HG02970 (cell line): ENCODE measurements around the gene UBE2A.

Source experiments
- ATAC-seq: cut with Tn5 transposase; IDR thresholded peaks from one replicate; pipeline ENCODE4 v1.9.1; 2021; ENCODE audit warnings: mild to moderate bottlenecking, moderate library complexity, moderate number of reproducible peaks; ENCODE audit not compliant: unreplicated experiment, low FRiP score

UBE2A gene

GRCh38 chrX:119606280-119607017 lies 32.1 kb downstream of the UBE2A start, which contains the start of gene NKRF:
TSS of gene NKRF (minus strand) at chrX:119606424.
- ATAC-seq: peak; percentile 66

- no peak for ATAC-seq
Measured at GRCh38 chrX:119607018-119607389, 32.6 kb downstream of the UBE2A start.

- no peak for ATAC-seq
Measured at GRCh38 chrX:119614776-119615175, 40.4 kb downstream of the UBE2A start.

GRCh38 chrX:119617517-119618164 lies 43.3 kb downstream of the UBE2A start:
- peak; percentile 62 for ATAC-seq

- no peak for ATAC-seq
Measured at GRCh38 chrX:119618439-119618838, 44.1 kb downstream of the UBE2A start.

GRCh38 chrX:119622356-119623232 lies 48.2 kb downstream of the UBE2A start:
- ATAC-seq: no peak

GRCh38 chrX:119624417-119624816 lies 50.1 kb downstream of the UBE2A start:
- no peak for ATAC-seq

GRCh38 chrX:119624951-119625668 lies 50.7 kb downstream of the UBE2A start:
- ATAC-seq: no peak

- no peak for ATAC-seq
Measured at GRCh38 chrX:119625843-119626242, 51.5 kb downstream of the UBE2A start.
